Vagina (tissue), 2 donors: ENCODE measurements around the gene PRAC2. TPM values are rescaled to one million over a fixed set of nuclear protein-coding genes. Genes with fewer than 3 reads are reported as not detected.
A peak's percentile ranks its signal among the peaks of the same experiment; 100 is the strongest.

Experiments used
- DNase-seq, 2 donors: peaks; one replicate each; pipeline ENCODE4 v3.0.0-alpha.2; 2017; ENCODE audit errors: extremely low spot score in 2 of 2
- H3K27ac ChIP-seq: fragments of 200-600 bp; sonication (generic); one replicate; pipeline ENCODE4 v1.5.1; 2019
- H3K27me3 ChIP-seq: fragments of 200-600 bp; sonication (generic); one replicate; pipeline ENCODE4 v1.5.1; 2019
- H3K36me3 ChIP-seq, 2 donors: fragments of 200-600 bp; sonication (generic); one replicate each; pipeline ENCODE4 v1.5.1; 2017 to 2019
- H3K4me1 ChIP-seq: fragments of 200-600 bp; sonication (generic); one replicate; pipeline ENCODE4 v1.5.1; 2019
- H3K4me3 ChIP-seq, 2 donors: fragments of 200-600 bp; sonication (generic); 1 replicate in 1 of 2; 2 replicates in 1 of 2; pipeline ENCODE4 v1.5.1; 2016 to 2019
- H3K9me3 ChIP-seq: fragments of 200-600 bp; sonication (generic); one replicate; pipeline ENCODE4 v1.5.1; 2019
- CTCF ChIP-seq, 3 experiments: fragments of 450-650 bp in 2 of 3; fragments of 200-600 bp in 1 of 3; sonication (generic) in 1 of 3; IDR thresholded peaks; one replicate each; pipeline ENCODE4 v1.5.1; 2017 to 2019; ENCODE audit warnings: antibody characterized with exemption in 3 of 3, mild to moderate bottlenecking in 2 of 3, moderate library complexity in 2 of 3
- POLR2A ChIP-seq, 2 donors: fragments of 450-650 bp; IDR thresholded peaks; one replicate each; pipeline ENCODE4 v1.6.1; 2017; ENCODE audit warnings: antibody characterized with exemption in 2 of 2, mild to moderate bottlenecking in 2 of 2, moderate library complexity in 2 of 2
- POLR2AphosphoS5 ChIP-seq, 2 donors: sonication (generic); formaldehyde crosslinking; IDR thresholded peaks; one replicate each; pipeline ENCODE4 v1.9.0; 2017; ENCODE audit warnings: antibody characterized with exemption in 2 of 2, mild to moderate bottlenecking in 2 of 2, low read depth in 1 of 2; ENCODE audit not compliant: insufficient read depth in 1 of 2
- intact Hi-C: fragments of 100-400 bp; cut with DNase I; formaldehyde crosslinking; loops from one replicate; pipeline ENCODE4 v1.15.1; 2023
- total RNA-seq: library from RNA; depleted of rRNA; stranded (reverse); fragments of >200 nt; gene quantifications from one replicate; pipeline ENCODE4 v1.2.3, GENCODE V29; 2016

PRAC2 gene
- total RNA-seq, 1 donor from 2014 or later: not detected

GRCh38 chr17:48681609-48682008 lies 41.4 kb upstream of the PRAC2 start:
- no peaks in the 10 kb centered on the region for H3K36me3 ChIP-seq
- TF ChIP-seq CTCF (IDR thresholded peaks at IDR 0.05) (no peak), POLR2A (IDR thresholded peaks at IDR 0.05) (no peak), POLR2AphosphoS5 (IDR thresholded peaks at IDR 0.05; ENCODE audit: insufficient read depth in 1 of 2, low read depth in 1 of 2) (no peak)
- DNase-seq: peak in 1 of 2 donors; percentile 28
- intact Hi-C loops: no loop called here
- peaks cover 6% of the 10 kb centered on the region for H3K4me1 ChIP-seq
- no peak overlapping the region for H3K27ac ChIP-seq
- H3K27me3 ChIP-seq: no peaks in the 10 kb centered on the region
- no peaks in the 10 kb centered on the region for H3K9me3 ChIP-seq
- no peak overlapping the region for H3K4me3 ChIP-seq

GRCh38 chr17:48690655-48691054 lies 32.3 kb upstream of the PRAC2 start:
- intact Hi-C loops: no loop called here
- Histone ChIP-seq H3K27me3 (no peaks in the 10 kb centered on the region), H3K36me3 (no peaks in the 10 kb centered on the region), H3K4me1 (no peaks in the 10 kb centered on the region), H3K27ac (no peak overlapping the region), H3K9me3 (peaks cover 5% of the 10 kb centered on the region), H3K4me3 (no peak overlapping the region)
- TF ChIP-seq CTCF (IDR thresholded peaks at IDR 0.05) (no peak), POLR2AphosphoS5 (IDR thresholded peaks at IDR 0.05; ENCODE audit: insufficient read depth in 1 of 2, low read depth in 1 of 2) (no peak), POLR2A (IDR thresholded peaks at IDR 0.05) (no peak)
- DNase-seq: no peak

- intact Hi-C loops: no loop called here
- no peak overlapping the region for H3K4me3 ChIP-seq
- H3K27ac ChIP-seq: no peak overlapping the region
- DNase-seq: no peak
- H3K27me3 ChIP-seq: no peaks in the 10 kb centered on the region
- TF ChIP-seq POLR2A (IDR thresholded peaks at IDR 0.05): no peak
- no peak for TF ChIP-seq CTCF (IDR thresholded peaks at IDR 0.05)
- no peak for TF ChIP-seq POLR2AphosphoS5 (IDR thresholded peaks at IDR 0.05; ENCODE audit: insufficient read depth in 1 of 2, low read depth in 1 of 2)
- H3K36me3 ChIP-seq: no peaks in the 10 kb centered on the region
- H3K9me3 ChIP-seq: peaks cover 5% of the 10 kb centered on the region
- no peaks in the 10 kb centered on the region for H3K4me1 ChIP-seq
Measured at GRCh38 chr17:48692049-48692448, 30.9 kb upstream of the PRAC2 start.

GRCh38 chr17:48693178-48693577 lies 29.8 kb upstream of the PRAC2 start:
- Histone ChIP-seq H3K27ac (no peak overlapping the region), H3K27me3 (no peaks in the 10 kb centered on the region), H3K36me3 (no peaks in the 10 kb centered on the region), H3K9me3 (peaks cover 5% of the 10 kb centered on the region), H3K4me3 (no peak overlapping the region), H3K4me1 (no peaks in the 10 kb centered on the region)
- TF ChIP-seq CTCF (IDR thresholded peaks at IDR 0.05): no peak
- TF ChIP-seq POLR2A (IDR thresholded peaks at IDR 0.05): no peak
- no peak for TF ChIP-seq POLR2AphosphoS5 (IDR thresholded peaks at IDR 0.05; ENCODE audit: insufficient read depth in 1 of 2, low read depth in 1 of 2)
- intact Hi-C loops: no loop called here
- DNase-seq: no peak

GRCh38 chr17:48701864-48702532 lies 21.0 kb upstream of the PRAC2 start:
- no peak for DNase-seq
- TF ChIP-seq POLR2AphosphoS5 (IDR thresholded peaks at IDR 0.05; ENCODE audit: insufficient read depth in 1 of 2, low read depth in 1 of 2) (no peak), POLR2A (IDR thresholded peaks at IDR 0.05) (no peak), CTCF (IDR thresholded peaks at IDR 0.05) (no peak)
- Histone ChIP-seq H3K4me1 (no peaks in the 10 kb centered on the region), H3K36me3 (no peaks in the 10 kb centered on the region), H3K9me3 (no peaks in the 10 kb centered on the region), H3K27ac (no peak overlapping the region), H3K27me3 (no peaks in the 10 kb centered on the region), H3K4me3 (no peak overlapping the region)
- intact Hi-C loops: no loop called here
